ENCODE results near the gene ZBTB39. TPM values are rescaled to one million over a fixed set of nuclear protein-coding genes. Genes with fewer than 3 reads are reported as not detected.
"Not testable (repeated sequence)": the region's sequence is repeated elsewhere in the genome, so short reads cannot be mapped to it uniquely, and the experiment has no call there.

The ZBTB39 gene
- total and polyA plus RNA-seq, 4 donors, result 1.5 to 6.8 (median 4.3) TPM

DNA sequence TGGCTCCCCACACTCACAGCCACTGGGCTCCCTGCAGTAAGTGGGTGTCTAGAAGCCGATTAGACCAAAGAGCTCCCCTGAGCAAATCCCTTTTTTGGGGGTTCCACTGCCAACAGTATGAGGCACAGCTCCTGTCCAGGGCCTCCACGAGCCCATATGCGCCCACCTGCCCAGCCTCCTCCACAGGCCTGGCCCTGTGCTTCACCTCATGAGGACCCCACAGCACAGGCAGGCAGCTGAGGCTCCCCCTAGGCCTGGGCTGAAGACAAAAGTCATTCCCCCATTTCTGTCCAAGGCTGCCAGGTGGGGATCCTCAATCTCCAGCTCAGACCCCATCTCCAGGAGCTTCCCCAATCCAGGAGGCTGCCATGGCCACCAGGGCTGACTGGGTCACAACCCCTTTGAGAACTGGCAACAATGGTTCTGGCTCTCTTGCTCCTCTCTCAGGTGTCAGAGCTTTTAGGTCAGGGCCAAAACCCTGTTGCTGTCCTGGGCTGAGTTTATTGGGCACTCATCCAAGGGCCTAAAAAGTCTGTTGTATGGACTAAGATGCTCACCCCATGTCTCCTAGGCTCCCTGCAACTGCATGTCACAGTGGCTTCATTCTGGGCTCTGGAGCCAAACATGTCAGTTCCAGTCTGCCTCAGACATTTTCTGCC, 23.6 kb downstream of the ZBTB39 start:
- DNase-seq; H3K4me3 ChIP-seq (ENCODE audit: low read length in 2 of 2); H3K27me3 ChIP-seq (ENCODE audit: control insufficient read depth in 1 of 2, insufficient read depth in 2 of 2, low read length in 1 of 2); H3K4me1 ChIP-seq (ENCODE audit: control insufficient read depth in 1 of 2, insufficient read depth in 2 of 2, low read length in 2 of 2); H3K27ac ChIP-seq (ENCODE audit: low read depth in 1 of 2, low read length in 2 of 2); H3K9me3 ChIP-seq (ENCODE audit: control insufficient read depth, low read length); intact Hi-C loops (cut with DNase I); H3K36me3 ChIP-seq (ENCODE audit: control insufficient read depth in 1 of 2, insufficient read depth in 2 of 2, low read length in 1 of 2); ATAC-seq (ENCODE audit: low FRiP score): not testable (repeated sequence)
- 88 to 94% methylated on average over 3 of the region's 3 CpGs for WGBS, 2 donors

- intact Hi-C loops (cut with DNase I), result no loop called here
- 95 to 96% methylated on average over 4 of the region's 4 CpGs for WGBS, 2 donors
- Histone ChIP-seq H3K9me3 (ENCODE audit: control insufficient read depth, low read length) (no peaks in the 10 kb centered on the region), H3K27ac (ENCODE audit: low read depth in 1 of 2, low read length in 2 of 2) (no peak overlapping the region), H3K4me1 (ENCODE audit: control insufficient read depth in 1 of 2, insufficient read depth in 2 of 2, low read length in 2 of 2) (no peaks in the 10 kb centered on the region), H3K4me3 (ENCODE audit: low read length in 2 of 2) (no peak overlapping the region), H3K27me3 (ENCODE audit: control insufficient read depth in 1 of 2, insufficient read depth in 2 of 2, low read length in 1 of 2) (no peaks in the 10 kb centered on the region), H3K36me3 (ENCODE audit: control insufficient read depth in 1 of 2, insufficient read depth in 2 of 2, low read length in 1 of 2) (no peaks in the 10 kb centered on the region)
- ATAC-seq (ENCODE audit: low FRiP score) (no peak), DNase-seq (no peak)
Measured at GRCh38 chr12:56980941-56981530, 25.3 kb downstream of the ZBTB39 start.

- no peak for DNase-seq
- WGBS, 2 donors, result 96 to 97% methylated on average over 6 of the region's 6 CpGs
- Histone ChIP-seq H3K4me1 (ENCODE audit: control insufficient read depth in 1 of 2, insufficient read depth in 2 of 2, low read length in 2 of 2) (no peaks in the 10 kb centered on the region), H3K4me3 (ENCODE audit: low read length in 2 of 2) (no peak overlapping the region), H3K27me3 (ENCODE audit: control insufficient read depth in 1 of 2, insufficient read depth in 2 of 2, low read length in 1 of 2) (no peaks in the 10 kb centered on the region), H3K9me3 (ENCODE audit: control insufficient read depth, low read length) (no peaks in the 10 kb centered on the region), H3K36me3 (ENCODE audit: control insufficient read depth in 1 of 2, insufficient read depth in 2 of 2, low read length in 1 of 2) (no peaks in the 10 kb centered on the region), H3K27ac (ENCODE audit: low read depth in 1 of 2, low read length in 2 of 2) (no peak overlapping the region)
- ATAC-seq (ENCODE audit: low FRiP score), result no peak
- intact Hi-C loops (cut with DNase I), result no loop called here
Measured at GRCh38 chr12:56980268-56980667, 26.1 kb downstream of the ZBTB39 start.

- no peak for DNase-seq
- Histone ChIP-seq H3K27ac (ENCODE audit: low read depth in 1 of 2, low read length in 2 of 2) (no peak overlapping the region), H3K4me3 (ENCODE audit: low read length in 2 of 2) (no peak overlapping the region), H3K9me3 (ENCODE audit: control insufficient read depth, low read length) (no peaks in the 10 kb centered on the region), H3K4me1 (ENCODE audit: control insufficient read depth in 1 of 2, insufficient read depth in 2 of 2, low read length in 2 of 2) (no peaks in the 10 kb centered on the region), H3K36me3 (ENCODE audit: control insufficient read depth in 1 of 2, insufficient read depth in 2 of 2, low read length in 1 of 2) (no peaks in the 10 kb centered on the region), H3K27me3 (ENCODE audit: control insufficient read depth in 1 of 2, insufficient read depth in 2 of 2, low read length in 1 of 2) (no peaks in the 10 kb centered on the region)
- intact Hi-C loops (cut with DNase I), result loop anchor here in 1 of 2 donors (5.0 kb wide), 1 partner anchor 207 kb away; no protein-coding TSS in a partner anchor
- WGBS, 2 donors, result 95 to 96% methylated on average over 3 of the region's 3 CpGs
- ATAC-seq (ENCODE audit: low FRiP score), result no peak
Measured at GRCh38 chr12:56979628-56980027, 26.7 kb downstream of the ZBTB39 start.

- H3K4me3 ChIP-seq (ENCODE audit: low read length in 2 of 2), result no peak overlapping the region
- H3K27ac ChIP-seq (ENCODE audit: low read depth in 1 of 2, low read length in 2 of 2), result no peak overlapping the region
- H3K9me3 ChIP-seq (ENCODE audit: control insufficient read depth, low read length), result no peaks in the 10 kb centered on the region
- H3K27me3 ChIP-seq (ENCODE audit: control insufficient read depth in 1 of 2, insufficient read depth in 2 of 2, low read length in 1 of 2), result no peaks in the 10 kb centered on the region
- ATAC-seq (ENCODE audit: low FRiP score) (no peak), DNase-seq (no peak)
- no peaks in the 10 kb centered on the region for H3K36me3 ChIP-seq (ENCODE audit: control insufficient read depth in 1 of 2, insufficient read depth in 2 of 2, low read length in 1 of 2)
- WGBS, 2 donors, result 78 to 87% methylated on average over 3 of the region's 3 CpGs
- intact Hi-C loops (cut with DNase I), result loop anchor here in 1 of 2 donors (5.0 kb wide), 1 partner anchor 206 kb away; no protein-coding TSS in a partner anchor
- H3K4me1 ChIP-seq (ENCODE audit: control insufficient read depth in 1 of 2, insufficient read depth in 2 of 2, low read length in 2 of 2), result no peaks in the 10 kb centered on the region
Measured at GRCh38 chr12:56978397-56979138, 27.8 kb downstream of the ZBTB39 start.

GRCh38 chr12:56977361-56977760, 29.0 kb downstream of the ZBTB39 start:
- not testable (repeated sequence) for DNase-seq; H3K4me3 ChIP-seq (ENCODE audit: low read length in 2 of 2); H3K27me3 ChIP-seq (ENCODE audit: control insufficient read depth in 1 of 2, insufficient read depth in 2 of 2, low read length in 1 of 2); H3K9me3 ChIP-seq (ENCODE audit: control insufficient read depth, low read length); H3K27ac ChIP-seq (ENCODE audit: low read depth in 1 of 2, low read length in 2 of 2); H3K4me1 ChIP-seq (ENCODE audit: control insufficient read depth in 1 of 2, insufficient read depth in 2 of 2, low read length in 2 of 2); H3K36me3 ChIP-seq (ENCODE audit: control insufficient read depth in 1 of 2, insufficient read depth in 2 of 2, low read length in 1 of 2); ATAC-seq (ENCODE audit: low FRiP score)
- intact Hi-C loops (cut with DNase I), result loop anchor here in 1 of 2 donors (5.0 kb wide), 1 partner anchor 205 kb away; no protein-coding TSS in a partner anchor
- WGBS, 2 donors, result 81 to 85% methylated on average over 4 of the region's 4 CpGs

- ATAC-seq (ENCODE audit: low FRiP score); H3K27me3 ChIP-seq (ENCODE audit: control insufficient read depth in 1 of 2, insufficient read depth in 2 of 2, low read length in 1 of 2); H3K4me3 ChIP-seq (ENCODE audit: low read length in 2 of 2); H3K9me3 ChIP-seq (ENCODE audit: control insufficient read depth, low read length); intact Hi-C loops (cut with DNase I); H3K27ac ChIP-seq (ENCODE audit: low read depth in 1 of 2, low read length in 2 of 2); DNase-seq; H3K36me3 ChIP-seq (ENCODE audit: control insufficient read depth in 1 of 2, insufficient read depth in 2 of 2, low read length in 1 of 2); H3K4me1 ChIP-seq (ENCODE audit: control insufficient read depth in 1 of 2, insufficient read depth in 2 of 2, low read length in 2 of 2): not testable (repeated sequence)
- WGBS, 2 donors, result 84 to 86% methylated on average over 3 of the region's 3 CpGs
Measured at GRCh38 chr12:56974224-56974623, 32.1 kb downstream of the ZBTB39 start.

- H3K9me3 ChIP-seq (ENCODE audit: control insufficient read depth, low read length); ATAC-seq (ENCODE audit: low FRiP score); H3K4me3 ChIP-seq (ENCODE audit: low read length in 2 of 2); H3K36me3 ChIP-seq (ENCODE audit: control insufficient read depth in 1 of 2, insufficient read depth in 2 of 2, low read length in 1 of 2); DNase-seq; H3K27ac ChIP-seq (ENCODE audit: low read depth in 1 of 2, low read length in 2 of 2); H3K27me3 ChIP-seq (ENCODE audit: control insufficient read depth in 1 of 2, insufficient read depth in 2 of 2, low read length in 1 of 2); intact Hi-C loops (cut with DNase I); H3K4me1 ChIP-seq (ENCODE audit: control insufficient read depth in 1 of 2, insufficient read depth in 2 of 2, low read length in 2 of 2): not testable (repeated sequence)
- 67 to 76% methylated on average over 6 of the region's 6 CpGs for WGBS, 2 donors
Measured at GRCh38 chr12:56968910-56969309, 37.4 kb downstream of the ZBTB39 start.
